ENCODE results near the gene CARNS1. TPM values are rescaled to one million over a fixed set of nuclear protein-coding genes. Genes with fewer than 3 reads are reported as not detected.

The CARNS1 gene
- total RNA-seq, 1 donor from 2014 or later = 0.29 TPM

GRCh38 chr11:67437809-67438157, 22.3 kb downstream of the CARNS1 start:
- Mint-ChIP-seq H3K9me3 (ENCODE audit: low read depth) (no peaks in the 10 kb centered on the region), H3K4me1 (ENCODE audit: low read depth) (peaks cover 2% of the 10 kb centered on the region), H3K27me3 (no peaks in the 10 kb centered on the region), H3K4me3 (ENCODE audit: low read depth) (no peak overlapping the region), H3K36me3 (ENCODE audit: insufficient read depth) (no peaks in the 10 kb centered on the region), H3K27ac (no peak overlapping the region)
- TF ChIP-seq, protein P1, sequence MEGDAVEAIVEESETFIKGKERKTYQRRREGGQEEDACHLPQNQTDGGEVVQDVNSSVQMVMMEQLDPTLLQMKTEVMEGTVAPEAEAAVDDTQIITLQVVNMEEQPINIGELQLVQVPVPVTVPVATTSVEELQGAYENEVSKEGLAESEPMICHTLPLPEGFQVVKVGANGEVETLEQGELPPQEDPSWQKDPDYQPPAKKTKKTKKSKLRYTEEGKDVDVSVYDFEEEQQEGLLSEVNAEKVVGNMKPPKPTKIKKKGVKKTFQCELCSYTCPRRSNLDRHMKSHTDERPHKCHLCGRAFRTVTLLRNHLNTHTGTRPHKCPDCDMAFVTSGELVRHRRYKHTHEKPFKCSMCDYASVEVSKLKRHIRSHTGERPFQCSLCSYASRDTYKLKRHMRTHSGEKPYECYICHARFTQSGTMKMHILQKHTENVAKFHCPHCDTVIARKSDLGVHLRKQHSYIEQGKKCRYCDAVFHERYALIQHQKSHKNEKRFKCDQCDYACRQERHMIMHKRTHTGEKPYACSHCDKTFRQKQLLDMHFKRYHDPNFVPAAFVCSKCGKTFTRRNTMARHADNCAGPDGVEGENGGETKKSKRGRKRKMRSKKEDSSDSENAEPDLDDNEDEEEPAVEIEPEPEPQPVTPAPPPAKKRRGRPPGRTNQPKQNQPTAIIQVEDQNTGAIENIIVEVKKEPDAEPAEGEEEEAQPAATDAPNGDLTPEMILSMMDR (IDR thresholded peaks at IDR 0.05; ENCODE audit: unreplicated experiment) = no peak
- no peak for DNase-seq (ENCODE audit: low spot score, unreplicated experiment)

GRCh38 chr11:67438158-67438902, 22.9 kb downstream of the CARNS1 start:
- H3K9me3 Mint-ChIP-seq (ENCODE audit: low read depth) = no peaks in the 10 kb centered on the region
- H3K27ac Mint-ChIP-seq = no peak overlapping the region
- H3K36me3 Mint-ChIP-seq (ENCODE audit: insufficient read depth) = no peaks in the 10 kb centered on the region
- no peak overlapping the region for H3K4me3 Mint-ChIP-seq (ENCODE audit: low read depth)
- TF ChIP-seq, protein P1 (IDR thresholded peaks at IDR 0.05; ENCODE audit: unreplicated experiment) = no peak
- no peaks in the 10 kb centered on the region for H3K27me3 Mint-ChIP-seq
- DNase-seq (ENCODE audit: low spot score, unreplicated experiment) = no peak
- H3K4me1 Mint-ChIP-seq (ENCODE audit: low read depth) = peaks cover 2% of the 10 kb centered on the region

DNA sequence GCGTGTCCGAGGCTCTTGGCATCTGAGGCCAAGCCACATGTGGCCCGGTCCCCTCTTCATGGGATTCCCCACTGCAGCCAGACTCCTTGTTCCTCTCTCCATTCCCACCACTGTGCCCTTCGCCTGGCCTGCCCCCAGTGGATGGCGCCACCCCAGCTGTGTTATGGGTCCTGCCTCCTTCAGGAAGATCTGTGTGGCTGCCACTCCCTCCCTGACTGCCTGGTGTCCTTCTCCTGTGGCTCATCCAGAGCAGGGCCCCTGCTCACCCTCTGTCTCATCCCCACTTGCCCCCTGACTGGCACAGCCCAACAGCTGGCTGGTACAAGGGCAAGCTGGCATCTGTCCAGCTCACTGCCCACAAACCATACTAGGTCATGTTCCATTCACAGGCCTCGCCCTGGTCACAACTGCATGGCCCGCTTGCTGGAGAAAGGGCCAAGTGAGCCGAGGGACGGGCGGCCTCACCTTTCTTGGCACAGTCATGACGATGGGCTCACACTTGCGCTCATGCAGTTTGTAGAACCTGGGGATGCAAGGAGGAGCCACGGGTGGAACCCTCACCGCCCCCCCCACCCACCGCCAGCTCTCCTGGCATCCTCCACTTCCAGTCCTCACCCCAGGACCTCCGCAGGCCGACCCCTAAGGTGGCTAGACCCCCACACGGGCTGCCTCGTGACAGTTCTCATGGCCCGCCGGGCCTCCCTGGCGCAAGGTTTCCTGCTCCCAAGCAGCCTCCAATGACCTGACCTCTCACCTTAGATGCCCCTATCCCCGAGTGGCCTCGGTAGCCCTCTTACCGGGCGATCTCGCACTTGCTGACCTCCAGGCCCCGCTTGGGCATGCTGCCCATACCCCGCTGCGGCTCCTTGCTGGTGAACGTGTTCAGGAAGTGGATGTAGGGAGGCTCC, 24.1 kb downstream of the CARNS1 start:
- H3K27ac Mint-ChIP-seq = no peak overlapping the region
- no peaks in the 10 kb centered on the region for H3K9me3 Mint-ChIP-seq (ENCODE audit: low read depth)
- DNase-seq (ENCODE audit: low spot score, unreplicated experiment) = no peak
- no peaks in the 10 kb centered on the region for H3K36me3 Mint-ChIP-seq (ENCODE audit: insufficient read depth)
- no peaks in the 10 kb centered on the region for H3K27me3 Mint-ChIP-seq
- TF ChIP-seq, protein P1 (IDR thresholded peaks at IDR 0.05; ENCODE audit: unreplicated experiment) = no peak
- H3K4me1 Mint-ChIP-seq (ENCODE audit: low read depth) = peaks cover 2% of the 10 kb centered on the region
- no peak overlapping the region for H3K4me3 Mint-ChIP-seq (ENCODE audit: low read depth)

DNA sequence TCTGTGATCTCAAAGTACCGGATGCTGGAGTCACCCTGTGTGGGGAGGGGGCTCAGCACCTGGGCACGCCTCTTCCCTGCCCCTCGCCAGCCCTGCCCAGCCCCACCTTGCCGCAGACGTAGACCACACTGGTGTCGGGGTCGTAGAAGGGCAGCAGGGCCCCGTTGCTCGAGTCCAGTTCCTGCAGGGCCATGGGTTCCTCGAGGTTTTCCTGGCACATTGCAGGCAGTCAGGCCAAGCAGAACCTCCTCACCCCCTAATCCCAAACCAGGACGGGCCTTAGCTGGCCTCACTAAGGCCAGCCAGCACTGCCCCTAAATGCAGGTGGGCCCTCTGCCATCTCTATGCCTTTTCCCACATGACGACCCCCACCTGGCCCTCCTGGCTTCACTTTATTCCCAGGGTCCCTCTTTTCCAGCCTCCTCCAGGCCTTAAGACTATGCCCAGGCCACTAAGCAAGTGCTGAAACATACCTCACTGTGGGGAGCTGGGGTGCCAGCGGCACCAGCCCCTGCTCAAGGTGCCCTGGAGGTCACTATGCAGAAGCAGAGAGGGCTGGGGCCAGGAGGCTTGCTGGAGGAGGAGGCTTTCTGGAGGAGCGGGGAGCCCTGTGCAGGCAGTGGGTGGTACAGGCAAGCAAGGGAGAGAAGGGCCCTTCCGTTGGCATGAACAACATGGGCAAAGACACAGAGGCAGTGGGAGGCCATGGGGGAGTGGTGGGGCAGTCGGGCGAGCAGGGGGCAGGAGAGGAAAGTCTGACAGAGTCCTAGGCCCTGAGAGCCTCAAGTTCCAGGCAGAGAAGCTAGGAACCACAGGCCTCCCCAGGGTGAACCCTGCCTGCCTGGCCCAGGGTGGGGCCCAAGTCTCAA, 25.0 kb downstream of the CARNS1 start:
- Mint-ChIP-seq H3K4me1 (ENCODE audit: low read depth) (peaks cover 5% of the 10 kb centered on the region), H3K36me3 (ENCODE audit: insufficient read depth) (no peaks in the 10 kb centered on the region), H3K27me3 (no peaks in the 10 kb centered on the region), H3K27ac (peak overlapping the region; percentile 41), H3K4me3 (ENCODE audit: low read depth) (no peak overlapping the region), H3K9me3 (ENCODE audit: low read depth) (no peaks in the 10 kb centered on the region)
- TF ChIP-seq, protein P1 (IDR thresholded peaks at IDR 0.05; ENCODE audit: unreplicated experiment) = no peak
- DNase-seq (ENCODE audit: low spot score, unreplicated experiment) = no peak

- no peak overlapping the region for H3K27ac Mint-ChIP-seq
- TF ChIP-seq, protein P1 (IDR thresholded peaks at IDR 0.05; ENCODE audit: unreplicated experiment) = no peak
- H3K36me3 Mint-ChIP-seq (ENCODE audit: insufficient read depth) = no peaks in the 10 kb centered on the region
- H3K4me1 Mint-ChIP-seq (ENCODE audit: low read depth) = peaks cover 5% of the 10 kb centered on the region
- H3K9me3 Mint-ChIP-seq (ENCODE audit: low read depth) = no peaks in the 10 kb centered on the region
- DNase-seq (ENCODE audit: low spot score, unreplicated experiment) = no peak
- no peak overlapping the region for H3K4me3 Mint-ChIP-seq (ENCODE audit: low read depth)
- no peaks in the 10 kb centered on the region for H3K27me3 Mint-ChIP-seq
These were observed 25.7 kb downstream of the CARNS1 start for GRCh38 chr11:67441098-67441563.
